Glomerular visceral epithelial cell (primary cell): Measurements from ENCODE around the gene COL6A3.

Source experiments
- DNase-seq: peaks from one replicate; pipeline ENCODE4 v3.0.0-alpha.2; 2016; ENCODE audit errors: extremely low spot score

The COL6A3 gene

DNA sequence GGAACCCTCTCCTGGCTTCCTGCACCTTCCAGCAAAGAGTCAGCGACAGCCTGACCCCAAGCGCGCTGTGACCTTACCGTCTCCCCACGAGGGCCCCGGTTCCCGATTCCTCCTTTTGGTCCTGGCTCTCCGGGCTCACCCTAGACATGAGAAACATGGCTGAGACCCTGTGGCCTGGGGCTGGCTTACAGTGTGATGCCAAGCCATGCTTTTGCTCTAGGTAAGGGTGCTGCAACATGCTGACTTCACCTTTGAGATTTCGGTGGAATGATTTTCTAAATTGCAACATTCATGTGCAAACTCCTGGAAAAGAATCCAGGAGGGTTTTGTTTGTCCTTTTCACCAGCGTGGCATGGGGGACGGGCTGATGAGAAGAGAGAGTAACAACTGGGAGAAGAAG, 63.9 kb downstream of the COL6A3 start:
- no peak for DNase-seq

DNA sequence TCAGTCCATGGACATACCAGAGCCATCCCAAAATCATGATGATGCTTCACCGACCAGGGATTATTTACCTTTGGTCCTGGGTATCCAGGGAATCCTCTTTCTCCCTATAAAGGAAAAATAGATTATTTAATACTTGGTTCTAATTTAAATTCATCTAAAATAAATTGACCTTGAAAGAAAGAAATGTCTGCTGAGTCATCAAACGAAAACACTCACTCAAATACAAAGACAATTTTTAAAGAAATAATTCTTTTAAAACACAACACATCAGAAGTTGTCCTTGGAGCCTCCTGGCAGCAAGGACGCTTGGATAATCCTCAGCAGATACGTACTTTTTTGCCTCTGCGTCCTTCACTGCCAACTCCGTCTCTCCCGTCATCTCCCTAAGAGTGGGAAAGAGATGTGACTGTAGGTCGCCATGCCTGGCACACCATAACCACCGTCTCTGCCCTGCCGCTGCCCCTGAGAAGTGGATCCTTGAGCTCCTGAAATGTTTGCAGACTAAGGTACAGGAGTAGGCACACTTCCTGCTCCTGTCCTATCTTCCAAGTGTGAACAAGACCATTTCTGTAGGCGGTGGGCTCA, 65.6 kb downstream of the COL6A3 start:
- DNase-seq = no peak

DNA sequence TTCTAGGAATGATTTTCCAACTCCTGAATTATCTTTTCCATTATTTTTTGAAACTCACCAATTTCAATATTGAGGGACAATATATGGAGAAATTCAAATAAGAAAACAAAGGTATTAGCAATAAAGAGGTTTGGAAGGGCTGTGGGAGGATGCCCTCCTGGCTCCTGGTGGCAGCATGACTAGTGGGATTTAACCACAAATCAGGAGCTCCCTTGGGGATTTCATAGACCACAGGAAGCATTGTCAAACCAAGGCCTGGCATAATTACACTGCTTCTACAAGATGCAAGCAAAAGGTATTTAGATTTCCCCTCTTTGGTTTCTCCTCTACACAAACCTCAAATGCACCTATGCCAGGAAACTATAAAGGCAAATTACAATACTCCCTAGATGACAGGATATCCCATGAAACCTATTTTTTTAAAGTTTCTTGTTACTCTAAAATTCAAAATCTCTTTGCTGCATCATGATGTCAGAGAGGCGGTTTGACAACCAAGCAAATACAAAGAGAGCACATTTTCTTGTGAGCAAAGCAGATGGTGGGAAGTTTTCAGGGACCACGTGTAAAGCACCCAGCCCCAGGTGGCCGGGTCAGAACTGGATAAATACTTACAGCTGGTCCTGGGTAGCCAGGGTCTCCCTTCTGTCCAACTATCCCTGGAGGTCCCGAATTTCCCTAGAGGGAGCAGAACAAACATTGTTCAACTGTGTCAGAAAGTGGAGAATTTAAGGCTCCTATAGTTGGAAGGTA, 67.9 kb downstream of the COL6A3 start:
- peak; percentile 52 for DNase-seq

DNA sequence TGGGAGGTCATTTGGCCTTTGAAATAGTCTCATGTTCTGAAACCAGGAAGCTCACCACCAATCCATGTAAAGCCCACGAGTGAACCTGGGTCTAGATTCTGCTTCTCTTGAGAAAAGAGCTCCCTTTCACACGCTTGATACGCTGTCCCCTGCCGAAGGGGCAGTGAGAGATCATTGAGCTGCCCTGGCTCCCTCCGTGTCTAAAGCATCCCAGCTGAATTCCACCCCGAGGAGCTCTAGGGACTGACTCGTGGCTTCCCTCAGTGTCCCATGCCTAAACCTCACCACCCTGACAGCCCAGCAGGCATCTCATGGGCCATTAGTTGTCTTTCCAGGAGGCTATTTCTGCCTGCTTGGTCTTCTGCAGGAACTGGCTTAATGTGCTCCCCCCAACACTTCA, 68.6 kb downstream of the COL6A3 start:
- peak; percentile 9 for DNase-seq

DNA sequence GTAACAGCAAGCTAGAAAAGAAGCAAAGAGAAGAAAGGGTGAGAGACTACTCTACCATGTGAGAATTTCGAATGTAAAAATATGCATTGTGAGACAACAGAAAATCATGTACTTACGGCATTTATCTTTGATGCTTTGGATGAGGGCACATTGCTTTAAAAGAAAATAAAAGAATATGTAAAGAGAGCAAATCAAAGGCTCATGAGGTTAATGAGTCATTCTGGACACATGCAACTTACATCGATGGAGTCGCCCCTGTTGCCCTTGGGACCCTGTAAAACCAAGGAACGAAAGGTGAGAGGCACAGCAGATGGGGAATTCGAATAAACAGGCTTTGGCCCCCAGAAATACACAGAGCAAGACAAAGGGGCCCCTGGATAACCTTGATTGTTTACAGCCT, 69.0 kb downstream of the COL6A3 start:
- DNase-seq = no peak

DNA sequence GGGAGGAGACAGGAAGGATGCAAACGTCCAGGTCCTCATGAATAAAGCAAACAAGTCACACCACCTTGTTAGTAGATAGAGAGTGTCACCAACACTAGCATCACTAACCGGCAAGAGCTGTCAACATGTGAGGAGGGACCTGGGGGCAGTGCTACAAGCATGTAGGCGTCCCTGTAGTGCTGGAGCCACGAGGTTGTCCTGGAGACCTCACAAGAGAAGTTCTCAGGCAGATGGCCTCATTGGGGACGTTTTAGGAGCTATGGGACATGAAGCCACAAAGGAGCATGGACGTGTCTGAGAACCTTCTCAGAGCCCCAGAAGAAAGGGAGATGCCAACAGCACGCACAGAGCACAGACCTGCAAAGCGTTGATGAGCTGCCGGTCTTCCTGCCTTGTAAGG, 70.0 kb downstream of the COL6A3 start:
- DNase-seq = no peak

DNA sequence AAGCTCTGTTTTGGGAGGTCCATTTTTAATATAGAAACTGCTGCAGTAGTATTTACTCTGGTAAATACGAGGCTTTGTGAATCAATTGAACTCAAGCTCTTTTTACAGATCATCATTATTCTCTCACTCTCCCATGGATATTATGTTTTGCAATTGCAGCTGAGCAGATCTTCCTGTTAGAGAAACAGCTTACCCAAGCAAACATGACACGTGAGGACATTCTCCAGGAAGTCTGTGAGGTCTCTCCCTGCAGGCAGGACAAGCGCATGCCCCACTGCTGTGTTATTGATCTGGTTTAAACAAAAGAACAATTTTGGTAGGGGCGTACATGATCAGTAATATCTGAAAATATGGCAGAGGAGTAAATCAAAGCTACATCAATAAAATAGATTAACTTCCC, 72.1 kb downstream of the COL6A3 start:
- DNase-seq = no peak

DNA sequence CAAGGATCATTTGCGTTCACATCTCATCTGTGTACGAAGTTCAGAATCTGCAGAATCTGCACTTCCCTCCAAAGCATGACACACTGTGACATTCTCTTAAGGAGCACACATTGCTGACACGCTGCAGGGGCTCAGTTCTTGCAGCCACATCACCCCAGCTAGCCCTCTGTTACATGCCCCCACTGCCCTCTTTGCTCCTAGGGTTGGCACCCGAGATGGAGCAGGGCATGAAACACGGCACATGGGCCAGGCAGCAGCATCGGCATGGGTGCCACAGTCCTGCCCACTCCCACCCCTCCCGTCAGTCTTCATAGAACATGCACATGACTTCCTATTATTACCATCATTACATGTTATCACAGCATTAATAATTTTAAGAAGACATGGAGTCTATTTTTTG, 76.4 kb downstream of the COL6A3 start:
- DNase-seq = no peak

DNA sequence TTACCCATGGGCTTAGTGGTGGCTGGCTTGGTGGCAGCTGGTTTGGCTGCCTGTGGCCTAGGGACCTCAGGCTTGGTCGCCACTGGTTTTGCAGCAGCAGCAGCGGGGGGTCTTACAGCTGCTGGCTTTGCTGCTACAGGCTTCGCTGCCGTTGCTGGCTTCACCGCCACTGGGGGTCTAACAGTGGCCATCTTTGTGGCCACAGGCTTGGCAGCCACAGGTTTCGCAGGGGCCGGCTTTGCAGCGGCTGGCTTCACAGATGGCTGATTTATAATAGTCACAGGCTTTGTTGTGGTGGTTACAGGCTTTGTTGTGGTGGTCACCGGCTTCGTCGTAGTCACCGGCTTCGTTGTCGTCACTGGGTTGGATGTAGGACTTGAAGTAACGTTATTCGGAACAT, 77.8 kb downstream of the COL6A3 start:
- no peak for DNase-seq

DNA sequence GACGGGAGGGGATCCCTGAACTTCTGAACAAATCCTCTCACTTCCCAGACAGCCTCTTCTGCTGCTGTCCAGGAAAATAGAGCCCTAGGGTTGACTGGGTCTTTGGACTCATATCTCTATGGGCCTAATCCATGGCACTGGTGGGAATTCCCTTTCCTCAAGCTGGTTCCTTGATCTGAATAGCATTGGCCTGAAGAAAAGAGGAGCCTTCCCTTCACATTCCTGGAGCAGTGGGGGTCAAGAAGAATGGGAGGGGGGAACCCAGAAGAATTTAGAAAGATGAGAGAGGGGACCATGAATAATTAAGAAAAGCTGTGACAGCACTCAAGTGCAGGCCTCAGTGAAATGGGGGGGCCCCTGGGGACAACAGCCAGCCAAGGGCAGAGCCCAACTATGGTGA, 80.2 kb downstream of the COL6A3 start:
- DNase-seq = no peak

DNA sequence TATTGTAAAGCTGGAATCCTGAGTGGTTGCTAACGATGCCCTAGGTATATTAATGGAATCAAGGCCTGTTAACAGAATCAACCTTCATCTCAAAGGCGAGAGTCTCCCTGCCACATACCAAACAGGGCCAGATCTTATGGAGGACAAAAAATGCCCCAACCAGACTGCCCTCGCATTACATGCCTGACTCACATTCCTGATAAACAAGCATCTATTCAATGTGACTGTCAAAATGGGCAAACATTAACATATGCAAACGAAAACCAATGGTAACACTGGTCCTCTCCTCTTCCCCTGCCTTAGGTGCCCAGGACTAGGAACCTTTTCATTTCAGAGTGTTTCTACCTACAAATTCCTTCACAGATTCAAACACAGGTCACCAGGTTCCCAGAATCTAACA, 83.4 kb downstream of the COL6A3 start:
- no peak for DNase-seq

DNA sequence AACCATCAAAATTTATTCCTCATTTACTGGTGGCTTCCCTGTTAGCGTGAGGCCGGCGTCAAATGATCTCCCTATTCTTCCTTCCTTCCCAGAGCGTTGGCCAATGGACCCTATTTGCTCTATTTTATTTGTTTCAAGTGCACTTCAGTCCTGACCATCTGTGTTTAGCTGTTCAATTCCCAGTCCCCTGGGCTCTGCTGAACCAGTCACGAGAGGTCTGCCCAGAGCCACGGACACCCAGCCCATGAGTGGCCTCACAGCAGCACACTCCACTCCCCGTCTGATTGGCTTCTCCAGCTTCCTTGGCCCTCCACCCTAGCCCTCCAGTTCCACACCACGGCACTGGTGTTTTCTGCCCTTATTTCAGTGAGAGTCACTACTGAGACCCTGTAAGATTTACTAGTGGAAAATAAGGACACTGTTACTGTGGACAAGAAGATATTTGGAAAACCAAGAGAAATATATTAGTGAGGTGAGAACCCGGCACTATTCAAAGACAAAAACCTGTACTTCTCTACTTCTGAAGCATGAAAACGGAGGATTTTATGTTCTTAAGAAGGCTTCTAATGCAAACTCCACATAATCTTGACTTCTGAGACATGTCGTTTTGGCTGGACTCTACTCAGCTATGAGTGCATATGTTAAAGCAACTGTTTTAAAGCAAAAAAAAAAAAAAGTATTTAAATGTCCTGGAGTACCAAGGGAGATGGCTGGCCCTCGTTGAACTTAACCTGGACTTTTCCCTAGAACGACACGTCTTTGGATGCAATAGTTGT, 86.6 kb downstream of the COL6A3 start:
- DNase-seq = no peak

DNA sequence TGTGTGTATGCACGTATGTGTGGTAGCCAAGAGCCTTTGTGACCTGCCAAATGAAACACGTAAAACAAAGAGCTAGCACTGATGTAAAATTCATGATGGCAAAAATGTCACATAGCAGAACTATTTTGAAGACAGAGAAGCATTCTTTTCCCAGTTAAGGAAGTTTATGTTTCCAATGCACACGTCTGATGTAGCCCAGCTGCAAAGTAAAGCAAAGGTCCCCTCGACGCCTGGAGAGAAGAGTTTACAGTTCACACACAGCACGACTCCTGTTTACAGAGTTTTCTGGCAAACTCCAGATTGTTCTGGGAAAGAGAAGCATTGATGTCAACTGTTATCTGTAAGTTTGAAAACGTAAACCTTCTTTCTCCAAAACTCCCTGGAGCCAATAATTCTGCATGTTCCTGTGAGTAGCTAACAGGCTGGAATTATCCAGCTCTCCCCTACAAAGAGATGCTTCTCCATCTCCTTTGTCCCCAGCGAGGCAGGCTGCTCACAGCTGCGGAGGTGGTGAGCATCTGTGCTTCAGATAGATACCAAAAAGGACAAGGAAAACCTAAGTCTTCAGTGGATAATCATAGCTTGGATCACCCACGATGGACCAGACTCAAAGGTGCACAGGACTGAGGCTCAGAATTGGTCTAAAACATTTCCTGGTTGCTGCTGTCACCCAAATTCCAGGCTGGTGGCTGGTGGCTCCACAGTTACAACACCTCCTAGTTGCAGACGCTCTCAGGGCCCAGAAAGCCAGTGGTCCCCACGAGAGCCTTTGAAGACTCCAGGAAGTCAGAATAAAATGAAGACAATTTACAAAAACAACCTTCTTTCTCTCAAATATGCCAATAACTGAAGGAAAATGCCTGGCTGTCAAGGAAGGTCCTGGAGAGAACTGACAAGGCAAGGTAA, 87.4 kb downstream of the COL6A3 start:
- DNase-seq = no peak

DNA sequence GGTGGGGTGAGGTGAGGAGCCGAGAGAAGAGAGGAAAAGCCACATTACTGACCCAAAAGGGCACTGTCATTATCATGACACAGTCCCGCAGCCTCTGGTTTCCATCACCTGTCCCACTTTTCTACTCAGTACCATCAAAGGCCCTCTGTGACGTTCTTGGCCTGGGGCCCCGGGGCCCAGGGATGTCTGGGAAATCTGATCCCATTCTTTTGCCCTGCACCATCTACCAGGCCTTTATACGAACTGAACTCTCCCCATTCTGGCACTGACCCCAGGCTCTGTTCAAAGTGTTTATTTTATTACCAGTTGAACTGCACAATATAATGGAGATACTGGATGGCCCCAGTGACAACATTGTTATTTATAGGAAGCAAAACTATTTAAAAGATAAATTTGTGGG, 89.1 kb downstream of the COL6A3 start:
- no peak for DNase-seq

DNA sequence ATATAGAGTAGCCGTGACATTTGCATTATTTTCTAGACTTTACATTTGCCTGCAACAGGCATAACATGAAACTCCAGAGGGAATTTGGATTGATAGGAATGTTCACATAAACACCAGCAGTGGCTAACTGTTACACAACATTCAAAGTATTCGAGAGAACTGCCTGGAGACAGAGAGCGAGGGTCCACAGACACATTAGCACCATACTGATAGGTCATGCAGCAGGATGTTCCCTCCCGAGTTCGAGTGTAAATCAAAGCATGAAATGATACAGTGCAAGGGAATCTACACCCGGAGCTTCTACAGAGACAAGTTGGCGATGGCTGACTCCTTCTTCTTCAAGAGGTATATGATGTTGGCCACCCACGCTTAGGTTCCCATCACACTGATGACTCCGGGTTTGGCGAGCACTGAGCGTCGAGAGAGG, 89.5 kb downstream of the COL6A3 start:
- no peak for DNase-seq

DNA sequence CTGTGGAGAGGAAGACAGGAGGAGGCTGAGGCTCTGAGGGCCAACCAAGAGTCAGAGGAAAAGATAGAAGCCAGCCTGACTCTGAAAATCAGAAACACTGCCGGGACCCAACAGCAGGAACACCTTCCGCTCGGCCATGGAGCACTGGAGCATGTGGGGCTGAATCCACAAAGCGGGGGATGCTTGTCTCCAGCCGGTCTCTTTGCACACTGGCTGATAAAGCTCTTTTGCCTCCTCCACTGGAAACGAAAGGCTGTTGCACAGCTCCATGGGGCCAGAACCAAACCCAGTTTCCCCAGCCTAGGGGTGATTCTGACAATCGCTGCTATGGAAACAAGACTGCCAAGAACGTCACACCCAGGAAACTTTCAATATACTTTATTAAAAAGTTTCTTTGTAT, 90.3 kb downstream of the COL6A3 start:
- no peak for DNase-seq

DNA sequence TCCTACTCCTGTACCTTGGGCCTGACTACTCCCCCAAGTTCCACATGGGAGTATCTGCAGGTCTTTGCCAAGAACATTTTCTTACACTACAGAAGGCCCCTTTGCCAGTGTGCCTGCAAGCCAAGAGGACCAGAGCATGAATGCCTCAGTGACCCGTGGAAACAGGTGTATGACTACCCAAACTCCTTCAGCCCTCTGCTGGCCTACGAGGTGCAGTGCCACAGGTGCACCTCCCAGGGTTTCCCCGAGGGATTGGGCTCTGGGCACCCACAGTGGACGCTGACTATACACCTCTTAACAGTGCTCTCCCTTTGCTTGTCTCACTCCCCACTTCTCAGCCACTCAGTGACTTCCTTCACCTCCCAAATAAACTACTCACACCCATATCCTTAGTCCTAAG, 91.4 kb downstream of the COL6A3 start:
- DNase-seq = no peak

DNA sequence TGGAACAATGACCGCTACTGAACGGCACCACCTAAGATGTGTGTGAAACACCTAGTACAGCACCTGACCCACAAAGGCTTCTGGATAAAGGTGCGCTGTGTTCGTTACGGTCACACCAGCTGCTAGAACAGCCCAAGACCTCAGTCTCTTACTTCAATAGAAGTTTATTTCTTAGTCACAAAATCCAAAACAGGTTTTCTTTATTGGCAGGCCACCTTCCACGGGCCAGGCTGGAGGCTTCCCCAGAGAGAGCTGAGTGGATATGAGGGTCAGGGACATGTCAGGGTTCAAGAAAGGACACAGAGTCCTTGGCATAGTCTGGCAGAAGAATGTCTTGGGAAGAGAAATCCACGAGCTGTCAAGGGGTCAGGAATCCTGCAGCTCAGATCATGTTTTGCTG, 92.2 kb downstream of the COL6A3 start:
- DNase-seq = no peak

DNA sequence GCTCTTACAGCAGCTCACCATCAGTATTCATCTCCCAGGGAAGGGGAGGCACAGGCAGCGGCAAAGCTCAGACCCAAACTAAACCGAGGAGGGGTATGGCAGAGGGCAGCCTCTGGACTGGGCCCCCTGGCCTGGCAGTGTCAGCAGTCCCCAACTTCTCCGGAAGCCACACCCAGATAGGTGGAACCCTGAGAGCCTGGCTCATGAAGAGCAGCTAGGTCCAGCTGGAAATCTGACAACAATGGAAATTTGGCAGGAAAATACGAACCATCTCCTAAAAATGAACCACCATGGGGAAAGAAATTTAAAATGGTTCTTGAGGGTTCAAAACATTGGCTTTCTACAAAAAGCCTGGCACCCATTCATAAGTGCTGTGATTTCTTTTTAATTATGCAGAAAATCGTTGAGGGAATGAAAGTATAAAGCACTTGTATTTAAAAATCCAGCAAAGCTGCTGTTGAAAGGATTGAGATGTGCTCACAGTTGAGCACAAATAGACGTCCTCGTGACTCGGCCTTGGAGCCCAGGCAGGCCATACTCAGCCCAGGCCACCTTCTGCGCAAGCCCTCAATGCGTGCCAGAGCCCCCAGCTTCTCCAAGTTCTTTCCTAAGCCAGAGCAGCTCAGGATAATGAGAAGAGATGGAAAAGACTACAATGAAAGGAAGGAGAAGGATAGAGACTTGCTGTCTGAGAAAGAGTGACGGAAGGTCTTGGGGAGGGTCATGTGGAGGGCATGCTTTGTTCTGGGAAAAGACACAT, 93.0 kb downstream of the COL6A3 start:
- no peak for DNase-seq

DNA sequence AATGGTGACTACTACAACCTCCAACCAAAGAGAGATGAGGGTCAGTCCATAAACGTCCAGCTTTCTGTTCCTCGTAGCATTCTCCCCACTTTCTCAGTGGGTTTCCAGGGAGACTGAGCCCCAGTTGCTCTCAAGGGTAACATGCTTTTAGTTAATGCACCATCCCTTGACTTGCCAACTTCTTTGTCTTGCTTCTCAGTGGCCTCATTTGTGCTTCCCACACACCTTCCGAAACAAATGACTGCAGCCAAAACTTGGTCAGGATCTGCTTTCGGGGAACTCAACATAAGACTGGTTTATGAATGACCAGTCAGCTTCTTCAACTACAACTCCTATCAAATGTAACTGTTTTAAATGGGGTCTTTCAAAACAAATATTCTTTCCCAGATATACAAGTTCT, 94.1 kb downstream of the COL6A3 start:
- DNase-seq = no peak

DNA sequence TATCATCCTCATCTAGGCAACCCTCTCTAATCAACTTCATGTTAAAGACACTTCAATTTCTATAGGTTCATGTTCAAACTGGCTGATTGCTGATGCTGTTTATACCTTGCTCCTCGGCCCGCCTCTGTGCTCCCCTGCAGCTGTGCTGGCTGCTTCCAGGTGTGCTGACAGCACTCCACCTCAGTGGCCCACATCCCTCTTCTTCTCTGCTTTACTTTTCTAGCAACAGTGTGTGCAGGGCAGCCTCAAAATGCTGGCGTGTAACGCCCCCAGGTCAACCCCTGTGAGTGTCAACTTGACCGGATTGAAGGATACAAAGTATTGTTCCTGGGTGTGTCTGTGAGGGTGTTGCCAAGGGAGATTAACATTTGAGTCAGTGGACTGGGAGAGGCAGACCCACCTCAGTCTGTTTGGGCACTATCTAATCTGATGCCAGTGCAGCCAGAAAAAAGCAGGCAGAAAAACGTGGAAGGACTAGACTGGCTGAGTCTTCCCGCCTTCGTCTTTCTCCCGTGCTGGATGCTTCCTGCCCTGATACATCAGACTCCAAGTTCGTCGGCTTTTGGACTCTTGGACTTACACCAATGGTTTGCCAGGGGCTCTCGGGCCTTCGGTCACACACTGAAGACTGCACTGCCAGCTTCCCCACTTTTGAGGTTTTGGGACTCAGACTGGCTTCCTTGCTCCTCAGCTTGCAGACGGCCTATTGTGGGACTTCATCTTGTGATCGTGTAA, 94.7 kb downstream of the COL6A3 start:
- no peak for DNase-seq
